Activated CD8-positive, alpha-beta memory T cell treated with anti-CD3 and anti-CD28 coated beads, Interleukin-2, amount 10 ng/mL, durations not matched to agents 7 days and 5 days (primary cell): ENCODE results near the gene CHD6. TPM values are rescaled to one million over a fixed set of nuclear protein-coding genes. Genes with fewer than 3 reads are reported as not detected.

Source experiments
- ATAC-seq: fragments of 150-1000 bp; cut with Tn5 transposase; one replicate; pipeline ENCODE4 v1.10.0; 2021; ENCODE audit warnings: moderate library complexity
- CTCF ChIA-PET: fragments of 350-600 bp; sonication (Branson Sonifier 250); formaldehyde crosslinking; loops from one replicate; lab custom pipeline; 2021; ENCODE audit warnings: antibody characterized with exemption; lab: Charles Lee
- DNase-seq: peaks from one replicate; pipeline ENCODE4 v3.0.0-alpha.2; 2020
- H3K27ac Mint-ChIP-seq: one replicate; pipeline ENCODE4 v1.8.0; 2021; ENCODE audit warnings: mild to moderate bottlenecking, mixed read lengths
- H3K27me3 Mint-ChIP-seq: one replicate; pipeline ENCODE4 v1.8.0; 2021; ENCODE audit warnings: mixed read lengths
- H3K36me3 Mint-ChIP-seq: one replicate; pipeline ENCODE4 v1.8.0; 2021; ENCODE audit warnings: mild to moderate bottlenecking, mixed read lengths
- H3K4me1 Mint-ChIP-seq: one replicate; pipeline ENCODE4 v1.8.0; 2021; ENCODE audit warnings: mixed read lengths
- H3K4me3 Mint-ChIP-seq: one replicate; pipeline ENCODE4 v1.8.0; 2021; ENCODE audit warnings: mild to moderate bottlenecking, moderate library complexity, mixed read lengths
- H3K9me3 Mint-ChIP-seq: one replicate; pipeline ENCODE4 v1.8.0; 2022; ENCODE audit warnings: low read depth, mixed read lengths
- total RNA-seq, 2 experiments: library from RNA; stranded (reverse); gene quantifications; one replicate each; pipeline ENCODE4 v1.2.3, GENCODE V29; 2021

CHD6 gene
- total RNA-seq, 2 experiments from 2014 or later, result 32.2 to 33.5 TPM

- no peak overlapping the region for H3K4me3 Mint-ChIP-seq
- ATAC-seq (no peak), DNase-seq (no peak)
- H3K27ac Mint-ChIP-seq, result no peak overlapping the region
- H3K36me3 Mint-ChIP-seq, result peaks cover 32% of the 10 kb centered on the region
- no peaks in the 10 kb centered on the region for H3K4me1 Mint-ChIP-seq
- CTCF ChIA-PET, result no interaction called here
- no peaks in the 10 kb centered on the region for H3K27me3 Mint-ChIP-seq
- H3K9me3 Mint-ChIP-seq, result peaks cover 12% of the 10 kb centered on the region
Observed at GRCh38 chr20:41592516-41593216, 25.5 kb downstream of the CHD6 start.

GRCh38 chr20:41587956-41588355, 30.2 kb downstream of the CHD6 start:
- ATAC-seq, result no peak
- H3K9me3 Mint-ChIP-seq, result peaks cover 16% of the 10 kb centered on the region
- CTCF ChIA-PET, result no interaction called here
- no peak overlapping the region for H3K27ac Mint-ChIP-seq
- H3K4me1 Mint-ChIP-seq, result no peaks in the 10 kb centered on the region
- H3K36me3 Mint-ChIP-seq, result peaks cover 26% of the 10 kb centered on the region
- no peak overlapping the region for H3K4me3 Mint-ChIP-seq
- DNase-seq, result no peak
- H3K27me3 Mint-ChIP-seq, result no peaks in the 10 kb centered on the region

- ATAC-seq (no peak), DNase-seq (no peak)
- Mint-ChIP-seq H3K27me3 (no peaks in the 10 kb centered on the region), H3K27ac (no peak overlapping the region), H3K4me1 (no peaks in the 10 kb centered on the region), H3K9me3 (peaks cover 16% of the 10 kb centered on the region), H3K36me3 (peaks cover 28% of the 10 kb centered on the region), H3K4me3 (no peak overlapping the region)
- CTCF ChIA-PET, result no interaction called here
Observed at GRCh38 chr20:41587523-41587922, 30.7 kb downstream of the CHD6 start.

GRCh38 chr20:41586772-41587171, 31.4 kb downstream of the CHD6 start:
- no peak overlapping the region for H3K4me3 Mint-ChIP-seq
- H3K9me3 Mint-ChIP-seq, result peaks cover 16% of the 10 kb centered on the region
- ATAC-seq (no peak), DNase-seq (no peak)
- peaks cover 28% of the 10 kb centered on the region for H3K36me3 Mint-ChIP-seq
- CTCF ChIA-PET, result no interaction called here
- H3K27ac Mint-ChIP-seq, result no peak overlapping the region
- no peaks in the 10 kb centered on the region for H3K27me3 Mint-ChIP-seq
- H3K4me1 Mint-ChIP-seq, result no peaks in the 10 kb centered on the region

- Mint-ChIP-seq H3K4me1 (peaks cover 3% of the 10 kb centered on the region), H3K4me3 (no peak overlapping the region), H3K27ac (no peak overlapping the region), H3K36me3 (peaks cover 12% of the 10 kb centered on the region), H3K9me3 (peaks cover 5% of the 10 kb centered on the region), H3K27me3 (no peaks in the 10 kb centered on the region)
- DNase-seq (no peak), ATAC-seq (no peak)
- CTCF ChIA-PET, result interaction anchor here (0.6 kb wide), 1 partner anchor 845 kb away, joined by 3 read pairs; no protein-coding TSS in a partner anchor
Observed at GRCh38 chr20:41580350-41580749, 37.8 kb downstream of the CHD6 start.

GRCh38 chr20:41577129-41578009, 40.8 kb downstream of the CHD6 start:
- Mint-ChIP-seq H3K9me3 (peaks cover 9% of the 10 kb centered on the region), H3K36me3 (peaks cover 15% of the 10 kb centered on the region), H3K27ac (no peak overlapping the region), H3K4me1 (peaks cover 14% of the 10 kb centered on the region), H3K4me3 (no peak overlapping the region), H3K27me3 (no peaks in the 10 kb centered on the region)
- ATAC-seq (no peak), DNase-seq (no peak)
- CTCF ChIA-PET, result no interaction called here

GRCh38 chr20:41575412-41575811, 42.8 kb downstream of the CHD6 start:
- Mint-ChIP-seq H3K4me1 (peaks cover 14% of the 10 kb centered on the region), H3K4me3 (no peak overlapping the region), H3K27me3 (no peaks in the 10 kb centered on the region), H3K36me3 (peaks cover 13% of the 10 kb centered on the region), H3K27ac (no peak overlapping the region), H3K9me3 (peaks cover 9% of the 10 kb centered on the region)
- CTCF ChIA-PET, result no interaction called here
- ATAC-seq (no peak), DNase-seq (no peak)

- Mint-ChIP-seq H3K36me3 (peaks cover 13% of the 10 kb centered on the region), H3K9me3 (peaks cover 9% of the 10 kb centered on the region), H3K4me3 (no peak overlapping the region), H3K4me1 (peaks cover 14% of the 10 kb centered on the region), H3K27me3 (no peaks in the 10 kb centered on the region), H3K27ac (no peak overlapping the region)
- CTCF ChIA-PET, result no interaction called here
- DNase-seq (no peak), ATAC-seq (no peak)
Observed at GRCh38 chr20:41574802-41575389, 43.3 kb downstream of the CHD6 start.

- no peaks in the 10 kb centered on the region for H3K27me3 Mint-ChIP-seq
- H3K4me1 Mint-ChIP-seq, result peaks cover 14% of the 10 kb centered on the region
- no peak overlapping the region for H3K27ac Mint-ChIP-seq
- ATAC-seq (no peak), DNase-seq (no peak)
- H3K36me3 Mint-ChIP-seq, result peaks cover 13% of the 10 kb centered on the region
- H3K4me3 Mint-ChIP-seq, result no peak overlapping the region
- CTCF ChIA-PET, result no interaction called here
- peaks cover 9% of the 10 kb centered on the region for H3K9me3 Mint-ChIP-seq
Observed at GRCh38 chr20:41573955-41574354, 44.2 kb downstream of the CHD6 start.

- H3K4me1 Mint-ChIP-seq, result peaks cover 14% of the 10 kb centered on the region
- H3K27me3 Mint-ChIP-seq, result no peaks in the 10 kb centered on the region
- no peak overlapping the region for H3K27ac Mint-ChIP-seq
- CTCF ChIA-PET, result interaction anchor here (1.1 kb wide), 1 partner anchor 25 kb away, joined by 3 read pairs; no protein-coding TSS in a partner anchor
- ATAC-seq (no peak), DNase-seq (no peak)
- no peak overlapping the region for H3K4me3 Mint-ChIP-seq
- peaks cover 13% of the 10 kb centered on the region for H3K36me3 Mint-ChIP-seq
- H3K9me3 Mint-ChIP-seq, result peaks cover 9% of the 10 kb centered on the region
Observed at GRCh38 chr20:41572010-41572572, 46.1 kb downstream of the CHD6 start.

GRCh38 chr20:41571006-41571405, 47.2 kb downstream of the CHD6 start:
- CTCF ChIA-PET, result interaction anchor here (1.1 kb wide), 1 partner anchor 26 kb away, joined by 3 read pairs; no protein-coding TSS in a partner anchor
- Mint-ChIP-seq H3K4me3 (no peak overlapping the region), H3K4me1 (peaks cover 11% of the 10 kb centered on the region), H3K36me3 (peaks cover 15% of the 10 kb centered on the region), H3K27ac (no peak overlapping the region), H3K9me3 (peaks cover 9% of the 10 kb centered on the region), H3K27me3 (no peaks in the 10 kb centered on the region)
- ATAC-seq (no peak), DNase-seq (no peak)

GRCh38 chr20:41570557-41570956, 47.6 kb downstream of the CHD6 start:
- H3K4me3 Mint-ChIP-seq, result no peak overlapping the region
- H3K27me3 Mint-ChIP-seq, result no peaks in the 10 kb centered on the region
- H3K27ac Mint-ChIP-seq, result no peak overlapping the region

GRCh38 chr20:41567615-41568014, 50.6 kb downstream of the CHD6 start:
- Mint-ChIP-seq H3K4me1 (no peaks in the 10 kb centered on the region), H3K27ac (no peak overlapping the region), H3K27me3 (no peaks in the 10 kb centered on the region), H3K4me3 (no peak overlapping the region), H3K9me3 (peaks cover 2% of the 10 kb centered on the region), H3K36me3 (peaks cover 6% of the 10 kb centered on the region)
- CTCF ChIA-PET, result no interaction called here
- DNase-seq (no peak), ATAC-seq (no peak)

More at GRCh38 chr20:41570557-41570956, 47.6 kb downstream of the CHD6 start:
- DNase-seq (no peak), ATAC-seq (no peak)
- CTCF ChIA-PET, result no interaction called here
- Mint-ChIP-seq H3K36me3 (peaks cover 17% of the 10 kb centered on the region), H3K9me3 (peaks cover 10% of the 10 kb centered on the region), H3K4me1 (peaks cover 11% of the 10 kb centered on the region)
